ENCODE measurements around the gene CD40. TPM values are rescaled to one million over a fixed set of nuclear protein-coding genes. Genes with fewer than 3 reads are reported as not detected.

The CD40 gene
- total RNA-seq, 1 experiment from 2014 or later: 13.6 TPM

DNA sequence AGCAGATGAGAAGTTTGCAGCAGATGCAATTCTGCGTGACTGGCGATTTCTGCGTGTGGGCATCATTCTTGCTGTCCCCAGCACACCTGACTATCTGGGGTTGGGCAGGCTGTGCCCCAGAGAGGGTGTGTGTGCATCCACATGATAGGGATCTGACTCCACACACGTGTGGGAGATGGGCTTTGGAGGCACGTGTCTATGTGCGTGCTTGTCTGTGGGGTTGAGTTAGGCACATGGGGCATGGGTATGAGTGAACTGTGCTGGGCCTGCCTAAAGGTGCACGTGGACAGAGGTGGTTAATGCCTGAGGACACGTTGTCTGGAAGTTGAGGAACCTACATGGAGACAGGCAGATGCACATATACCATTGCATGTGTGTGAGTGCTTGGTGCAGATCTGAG, 50.3 kb downstream of the CD40 start:
- Histone ChIP-seq H3K4me1 (replicated peaks; ENCODE audit: insufficient read depth) (no peaks in the 10 kb centered on the region), H3K4me3 (no peak overlapping the region), H3K36me3 (ENCODE audit: low read depth) (no peaks in the 10 kb centered on the region), H3K27me3 (ENCODE audit: insufficient read depth, low read depth) (peaks cover 95% of the 10 kb centered on the region), H3K9me3 (ENCODE audit: insufficient read depth, low read depth) (no peaks in the 10 kb centered on the region), H3F3A (ENCODE audit: insufficient read depth, low read depth) (no peaks in the 10 kb centered on the region), H4K20me1 (ENCODE audit: insufficient read depth) (no peaks in the 10 kb centered on the region), H3K9me2 (ENCODE audit: insufficient read depth) (no peaks in the 10 kb centered on the region), H3K79me2 (ENCODE audit: low read depth) (no peaks in the 10 kb centered on the region), H3K27ac (no peak overlapping the region), H3K4me2 (no peak overlapping the region), H2AFZ (no peak overlapping the region)
- intact Hi-C loops (cut with micrococcal nuclease; ENCODE audit: unreplicated experiment): no loop called here
- no peak for DNase-seq
- POLR2A ChIA-PET (ENCODE audit: unreplicated experiment): no interaction called here
- no TSS peak for BruUV-seq (replicated peaks)
- TF ChIP-seq, protein P1, sequence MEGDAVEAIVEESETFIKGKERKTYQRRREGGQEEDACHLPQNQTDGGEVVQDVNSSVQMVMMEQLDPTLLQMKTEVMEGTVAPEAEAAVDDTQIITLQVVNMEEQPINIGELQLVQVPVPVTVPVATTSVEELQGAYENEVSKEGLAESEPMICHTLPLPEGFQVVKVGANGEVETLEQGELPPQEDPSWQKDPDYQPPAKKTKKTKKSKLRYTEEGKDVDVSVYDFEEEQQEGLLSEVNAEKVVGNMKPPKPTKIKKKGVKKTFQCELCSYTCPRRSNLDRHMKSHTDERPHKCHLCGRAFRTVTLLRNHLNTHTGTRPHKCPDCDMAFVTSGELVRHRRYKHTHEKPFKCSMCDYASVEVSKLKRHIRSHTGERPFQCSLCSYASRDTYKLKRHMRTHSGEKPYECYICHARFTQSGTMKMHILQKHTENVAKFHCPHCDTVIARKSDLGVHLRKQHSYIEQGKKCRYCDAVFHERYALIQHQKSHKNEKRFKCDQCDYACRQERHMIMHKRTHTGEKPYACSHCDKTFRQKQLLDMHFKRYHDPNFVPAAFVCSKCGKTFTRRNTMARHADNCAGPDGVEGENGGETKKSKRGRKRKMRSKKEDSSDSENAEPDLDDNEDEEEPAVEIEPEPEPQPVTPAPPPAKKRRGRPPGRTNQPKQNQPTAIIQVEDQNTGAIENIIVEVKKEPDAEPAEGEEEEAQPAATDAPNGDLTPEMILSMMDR (conservative IDR thresholded peaks at IDR 0.05): no peak
- no peak for TF ChIP-seq EZH2 (IDR thresholded peaks at IDR 0.05; ENCODE audit: low read depth)
- CTCF ChIA-PET: no interaction called here

DNA sequence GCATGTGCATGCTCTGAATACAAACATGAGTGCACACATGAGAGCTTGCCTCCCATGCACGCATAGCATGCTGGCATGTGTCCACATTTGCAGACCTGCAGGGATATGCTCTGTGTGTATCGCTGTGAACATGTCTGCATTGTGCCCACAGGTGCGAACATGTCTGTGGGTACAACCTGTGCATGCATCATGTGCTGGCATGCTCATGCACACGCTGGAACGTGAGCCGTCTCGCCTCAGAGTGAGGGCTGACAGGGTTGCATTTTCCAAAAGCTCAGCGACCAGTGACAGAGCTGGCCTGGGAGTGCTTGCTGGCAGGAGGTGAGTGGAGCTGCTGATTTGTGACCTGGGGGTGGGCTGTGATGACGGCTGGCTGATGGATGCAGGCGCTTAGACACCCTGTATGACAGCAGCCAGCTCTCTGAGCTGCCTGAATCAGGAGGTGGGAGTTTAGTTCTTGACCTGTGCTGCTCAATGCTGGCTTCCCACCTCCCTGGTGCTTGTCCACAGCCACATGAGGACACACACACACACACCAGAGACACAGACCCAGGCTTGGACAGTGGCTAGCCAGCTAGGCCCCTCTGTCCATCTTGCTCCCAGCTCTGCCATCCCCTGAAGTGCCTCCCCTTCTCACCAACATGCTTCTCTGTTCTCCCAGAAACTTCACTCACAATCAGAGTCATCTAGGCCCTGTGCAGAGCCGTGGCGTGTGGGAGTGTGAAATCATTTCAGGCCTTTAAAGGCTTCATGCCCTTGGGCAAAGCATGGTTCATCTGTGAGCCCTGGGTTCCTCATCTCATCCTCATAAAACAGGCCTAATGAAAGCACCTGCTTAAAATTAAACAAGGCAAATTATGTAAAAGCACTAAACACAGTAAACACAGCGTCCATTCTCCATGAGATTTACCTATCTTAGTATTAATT, 51.4 kb downstream of the CD40 start:
- H3K9me3 ChIP-seq (ENCODE audit: insufficient read depth, low read depth): no peaks in the 10 kb centered on the region
- no TSS peak for BruUV-seq (replicated peaks)
- no peak overlapping the region for H3K4me2 ChIP-seq
- intact Hi-C loops (cut with micrococcal nuclease; ENCODE audit: unreplicated experiment): no loop called here
- no peaks in the 10 kb centered on the region for H3F3A ChIP-seq (ENCODE audit: insufficient read depth, low read depth)
- H3K4me3 ChIP-seq: no peak overlapping the region
- no peak overlapping the region for H3K27ac ChIP-seq
- no peaks in the 10 kb centered on the region for H3K4me1 ChIP-seq (replicated peaks; ENCODE audit: insufficient read depth)
- H3K27me3 ChIP-seq (ENCODE audit: insufficient read depth, low read depth): peaks cover 95% of the 10 kb centered on the region
- ChIA-PET POLR2A (ENCODE audit: unreplicated experiment) (no interaction called here), CTCF (no interaction called here)
- H2AFZ ChIP-seq: no peak overlapping the region
- no peaks in the 10 kb centered on the region for H3K9me2 ChIP-seq (ENCODE audit: insufficient read depth)
- no peaks in the 10 kb centered on the region for H4K20me1 ChIP-seq (ENCODE audit: insufficient read depth)
- H3K79me2 ChIP-seq (ENCODE audit: low read depth): no peaks in the 10 kb centered on the region
- DNase-seq: no peak
- H3K36me3 ChIP-seq (ENCODE audit: low read depth): no peaks in the 10 kb centered on the region
- TF ChIP-seq EZH2 (IDR thresholded peaks at IDR 0.05; ENCODE audit: low read depth): no peak
- TF ChIP-seq, protein P1 (conservative IDR thresholded peaks at IDR 0.05): no peak

DNA sequence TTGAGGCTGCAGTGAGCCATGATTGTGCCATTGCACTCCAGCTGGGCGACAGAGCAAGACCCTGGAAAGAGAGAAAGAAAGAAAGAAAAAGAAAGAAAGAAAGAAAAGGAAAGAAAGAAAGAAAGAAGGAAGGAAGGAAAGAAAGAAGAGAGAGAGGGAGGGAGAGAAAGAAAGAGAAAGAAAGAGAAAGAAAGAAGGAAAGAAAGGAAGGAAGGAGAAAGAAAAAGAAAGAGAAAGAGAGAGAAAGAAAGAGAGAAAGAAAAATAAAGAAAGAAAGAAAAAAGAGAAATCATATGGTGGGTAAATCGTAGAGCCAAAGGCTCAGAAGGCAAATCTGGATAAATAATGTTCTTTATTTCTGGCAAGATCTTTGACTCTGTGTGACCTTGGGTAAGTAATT, 53.4 kb downstream of the CD40 start:
- H3K9me3 ChIP-seq (ENCODE audit: insufficient read depth, low read depth): no peaks in the 10 kb centered on the region
- no TSS peak for BruUV-seq (replicated peaks)
- peaks cover 94% of the 10 kb centered on the region for H3K27me3 ChIP-seq (ENCODE audit: insufficient read depth, low read depth)
- intact Hi-C loops (cut with micrococcal nuclease; ENCODE audit: unreplicated experiment): no loop called here
- no peak overlapping the region for H2AFZ ChIP-seq
- no peaks in the 10 kb centered on the region for H3K36me3 ChIP-seq (ENCODE audit: low read depth)
- no peaks in the 10 kb centered on the region for H3F3A ChIP-seq (ENCODE audit: insufficient read depth, low read depth)
- H3K4me1 ChIP-seq (replicated peaks; ENCODE audit: insufficient read depth): no peaks in the 10 kb centered on the region
- H3K9me2 ChIP-seq (ENCODE audit: insufficient read depth): no peaks in the 10 kb centered on the region
- no peak overlapping the region for H3K27ac ChIP-seq
- no peaks in the 10 kb centered on the region for H3K79me2 ChIP-seq (ENCODE audit: low read depth)
- no peak overlapping the region for H3K4me2 ChIP-seq
- no peaks in the 10 kb centered on the region for H4K20me1 ChIP-seq (ENCODE audit: insufficient read depth)
- ChIA-PET POLR2A (ENCODE audit: unreplicated experiment) (no interaction called here), CTCF (no interaction called here)
- no peak for DNase-seq
- TF ChIP-seq, protein P1 (conservative IDR thresholded peaks at IDR 0.05): no peak
- no peak for TF ChIP-seq EZH2 (IDR thresholded peaks at IDR 0.05; ENCODE audit: low read depth)
- no peak overlapping the region for H3K4me3 ChIP-seq

Measured in PC-9 (cell line).